Activated T-helper 17 cell treated with anti-CD3 and anti-CD28 coated beads, Interleukin-2, amount 50 U/mL, for 72 hours (primary cell): ENCODE data around the gene TBX1. TPM values are rescaled to one million over a fixed set of nuclear protein-coding genes. Genes with fewer than 3 reads are reported as not detected.

Source experiments
- ATAC-seq: fragments of 150-1000 bp; cut with Tn5 transposase; replicated peaks from 2 replicates; pipeline ENCODE4 v1.10.0; 2021; ENCODE audit warnings: mild to moderate bottlenecking, moderate library complexity
- H3K27ac Mint-ChIP-seq: one replicate; pipeline ENCODE4 v1.8.0; 2022; ENCODE audit warnings: mixed read lengths
- H3K27me3 Mint-ChIP-seq: one replicate; pipeline ENCODE4 v1.8.0; 2022; ENCODE audit warnings: mixed read lengths
- H3K36me3 Mint-ChIP-seq: one replicate; pipeline ENCODE4 v1.8.0; 2022; ENCODE audit warnings: low read depth, mild to moderate bottlenecking, mixed read lengths
- H3K4me1 Mint-ChIP-seq: one replicate; pipeline ENCODE4 v1.8.0; 2022; ENCODE audit warnings: mixed read lengths
- H3K4me3 Mint-ChIP-seq: one replicate; pipeline ENCODE4 v1.8.0; 2022; ENCODE audit warnings: mild to moderate bottlenecking, mixed read lengths
- H3K9me3 Mint-ChIP-seq: one replicate; pipeline ENCODE4 v1.8.0; 2022; ENCODE audit warnings: mixed read lengths
- total RNA-seq, 2 donors: library from RNA; stranded (reverse); gene quantifications; one replicate each; pipeline ENCODE4 v1.2.3, GENCODE V29; 2022

TBX1 gene
- total RNA-seq, 2 donors from 2014 or later: not detected

GRCh38 chr22:19806213-19807160, 45.9 kb downstream of the TBX1 start:
- H3K4me3 Mint-ChIP-seq: no peak overlapping the region
- H3K36me3 Mint-ChIP-seq: peaks cover 6% of the 10 kb centered on the region
- no peak overlapping the region for H3K27ac Mint-ChIP-seq
- H3K27me3 Mint-ChIP-seq: no peaks in the 10 kb centered on the region
- no peak for ATAC-seq
- H3K9me3 Mint-ChIP-seq: no peaks in the 10 kb centered on the region
- H3K4me1 Mint-ChIP-seq: no peaks in the 10 kb centered on the region

DNA sequence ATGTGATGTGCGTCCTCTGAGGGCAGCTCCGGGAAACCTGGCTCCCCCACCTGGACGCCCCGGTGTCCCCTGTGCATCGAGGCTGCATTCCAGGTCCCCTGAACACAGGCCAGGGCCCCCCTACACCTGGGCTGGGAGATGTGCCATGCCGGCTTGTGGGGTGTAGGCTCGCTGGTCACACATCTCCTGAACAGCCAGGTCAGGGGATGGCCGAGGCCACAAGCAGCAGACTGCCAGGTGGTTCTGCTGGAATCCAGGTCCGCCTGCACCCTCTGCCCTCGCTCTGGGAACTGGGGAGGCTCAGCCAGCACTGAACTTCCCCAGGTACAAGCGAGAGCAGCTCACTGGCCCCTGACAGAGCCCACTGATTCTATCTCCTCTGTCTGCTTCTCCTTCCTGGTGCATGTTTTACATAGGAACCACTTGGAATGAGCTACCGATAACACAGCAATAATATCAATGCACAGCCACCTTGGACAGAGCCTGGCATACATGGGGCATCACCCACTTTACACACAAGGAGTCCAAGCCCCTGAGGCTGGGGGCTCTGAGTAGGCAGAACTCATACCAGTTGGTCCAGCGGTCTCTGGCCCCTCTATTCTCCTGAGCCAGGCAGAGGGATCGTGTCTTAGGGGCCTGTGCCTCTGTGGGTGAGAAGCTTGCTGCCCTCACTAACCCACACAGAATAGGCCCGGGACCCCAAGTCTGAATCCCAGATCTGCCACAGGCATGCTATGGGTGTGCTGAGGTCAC, 46.8 kb downstream of the TBX1 start:
- Mint-ChIP-seq H3K36me3 (peaks cover 4% of the 10 kb centered on the region), H3K4me3 (no peak overlapping the region), H3K9me3 (no peaks in the 10 kb centered on the region)

GRCh38 chr22:19807914-19808872, 47.6 kb downstream of the TBX1 start:
- H3K27me3 Mint-ChIP-seq: no peaks in the 10 kb centered on the region
- no peak overlapping the region for H3K27ac Mint-ChIP-seq
- no peaks in the 10 kb centered on the region for H3K4me1 Mint-ChIP-seq
- H3K36me3 Mint-ChIP-seq: peaks cover 9% of the 10 kb centered on the region
- no peak for ATAC-seq
- H3K4me3 Mint-ChIP-seq: no peak overlapping the region
- H3K9me3 Mint-ChIP-seq: no peaks in the 10 kb centered on the region

More for the DNA sequence above, 46.8 kb downstream of the TBX1 start:
- Mint-ChIP-seq H3K4me1 (no peaks in the 10 kb centered on the region), H3K27me3 (no peaks in the 10 kb centered on the region), H3K27ac (no peak overlapping the region)
- ATAC-seq: no peak

DNA sequence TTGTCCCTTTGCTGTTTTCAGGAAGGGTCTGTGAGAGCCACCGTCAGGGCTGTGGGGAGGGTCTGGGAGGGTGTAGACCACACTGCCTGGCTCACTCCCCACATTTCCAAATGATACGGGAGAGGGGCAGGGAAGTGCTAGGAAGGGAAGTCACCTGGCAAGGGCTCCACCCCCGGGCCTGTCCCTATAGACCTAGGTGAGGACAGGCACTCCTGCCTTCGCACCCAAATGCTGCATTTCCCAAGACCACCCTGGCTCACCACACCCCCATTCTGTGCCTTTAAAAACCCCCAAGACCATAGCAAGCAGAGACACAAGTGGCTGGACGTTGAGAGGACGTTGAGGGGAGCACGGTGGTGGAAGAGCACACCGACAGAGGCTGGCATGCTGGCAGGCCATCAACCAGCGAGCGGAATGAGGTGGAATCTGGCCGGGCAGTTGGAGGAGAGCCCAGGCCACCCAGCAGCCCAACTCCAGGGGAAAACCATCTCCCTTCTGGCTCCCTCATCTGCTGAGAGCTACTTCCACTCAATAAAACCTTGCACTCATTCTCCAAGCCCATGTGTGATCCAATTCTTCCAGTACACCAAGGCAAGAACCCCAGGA, 48.4 kb downstream of the TBX1 start:
- ATAC-seq: no peak
- no peaks in the 10 kb centered on the region for H3K4me1 Mint-ChIP-seq
- no peaks in the 10 kb centered on the region for H3K27me3 Mint-ChIP-seq
- H3K4me3 Mint-ChIP-seq: no peak overlapping the region
- H3K9me3 Mint-ChIP-seq: no peaks in the 10 kb centered on the region
- H3K27ac Mint-ChIP-seq: no peak overlapping the region
- peaks cover 9% of the 10 kb centered on the region for H3K36me3 Mint-ChIP-seq

GRCh38 chr22:19809741-19810140, 49.2 kb downstream of the TBX1 start:
- Mint-ChIP-seq H3K4me1 (no peaks in the 10 kb centered on the region), H3K9me3 (no peaks in the 10 kb centered on the region), H3K4me3 (no peak overlapping the region), H3K27me3 (no peaks in the 10 kb centered on the region), H3K27ac (no peak overlapping the region), H3K36me3 (peaks cover 9% of the 10 kb centered on the region)
- no peak for ATAC-seq

DNA sequence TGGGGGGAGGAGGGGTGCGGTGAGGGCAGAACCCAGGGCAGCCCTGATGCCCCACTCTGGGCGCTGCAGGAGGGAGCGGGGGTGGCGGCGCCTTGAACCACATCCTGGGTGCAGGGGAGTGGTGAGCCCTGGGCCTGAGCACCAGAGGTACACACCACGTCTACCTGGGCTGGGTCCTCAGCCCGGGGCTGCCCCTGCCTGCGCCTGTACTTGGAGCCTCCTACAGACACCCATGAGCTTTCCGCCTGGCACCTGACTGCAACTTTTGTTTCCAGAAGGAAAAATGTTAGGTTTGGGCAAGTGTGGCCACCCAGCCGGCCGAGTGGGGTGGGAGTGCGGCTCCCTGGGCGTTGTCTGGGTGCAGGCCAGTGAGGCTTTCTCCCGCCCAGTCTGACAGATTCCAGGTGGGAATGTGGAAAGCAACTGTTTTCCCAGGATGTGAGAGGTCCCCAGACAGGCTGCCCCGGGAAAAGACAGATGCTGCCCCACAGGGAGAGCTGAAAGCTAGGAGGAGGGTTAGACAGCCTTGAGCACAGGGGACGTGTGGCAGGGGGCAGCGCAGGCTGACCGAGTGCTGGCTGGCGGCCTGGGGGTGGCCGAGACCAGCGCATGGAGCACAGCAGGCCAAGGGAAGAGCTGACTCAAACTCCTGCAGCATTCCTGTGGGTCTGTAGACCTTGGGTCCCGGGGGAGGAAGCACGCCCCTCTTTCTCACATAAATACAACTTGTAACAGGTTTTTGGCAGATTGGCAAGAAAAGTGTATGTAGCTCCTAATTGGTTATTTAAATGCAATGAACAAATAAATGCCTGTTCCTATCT, 50.0 kb downstream of the TBX1 start:
- Mint-ChIP-seq H3K27ac (no peak overlapping the region), H3K4me1 (no peaks in the 10 kb centered on the region), H3K27me3 (no peaks in the 10 kb centered on the region), H3K36me3 (peaks cover 9% of the 10 kb centered on the region), H3K9me3 (no peaks in the 10 kb centered on the region), H3K4me3 (no peak overlapping the region)
- ATAC-seq: no peak

DNA sequence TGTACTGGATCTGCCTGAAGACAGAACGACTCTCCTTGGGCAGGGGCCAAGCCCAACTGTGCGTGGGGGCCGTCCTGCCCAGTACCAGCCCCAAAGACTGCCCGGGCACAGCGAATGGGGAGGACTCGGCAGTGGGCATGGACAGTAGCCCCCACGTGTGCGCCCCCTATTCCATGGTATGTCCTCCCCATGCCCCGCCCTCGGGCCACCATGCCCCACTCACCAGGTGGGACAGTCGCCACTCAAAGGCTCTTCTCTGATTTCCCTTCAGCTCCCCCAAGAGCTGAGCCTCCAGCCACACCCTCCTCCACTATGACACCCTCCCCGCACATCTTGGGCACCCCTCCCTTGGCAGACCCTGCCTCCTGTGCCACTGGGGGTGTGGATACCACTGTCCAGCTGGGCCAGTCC, 50.6 kb downstream of the TBX1 start:
- H3K27me3 Mint-ChIP-seq: no peaks in the 10 kb centered on the region
- no peak for ATAC-seq
- H3K4me1 Mint-ChIP-seq: no peaks in the 10 kb centered on the region
- H3K36me3 Mint-ChIP-seq: peaks cover 9% of the 10 kb centered on the region
- no peak overlapping the region for H3K4me3 Mint-ChIP-seq
- no peaks in the 10 kb centered on the region for H3K9me3 Mint-ChIP-seq
- H3K27ac Mint-ChIP-seq: no peak overlapping the region

DNA sequence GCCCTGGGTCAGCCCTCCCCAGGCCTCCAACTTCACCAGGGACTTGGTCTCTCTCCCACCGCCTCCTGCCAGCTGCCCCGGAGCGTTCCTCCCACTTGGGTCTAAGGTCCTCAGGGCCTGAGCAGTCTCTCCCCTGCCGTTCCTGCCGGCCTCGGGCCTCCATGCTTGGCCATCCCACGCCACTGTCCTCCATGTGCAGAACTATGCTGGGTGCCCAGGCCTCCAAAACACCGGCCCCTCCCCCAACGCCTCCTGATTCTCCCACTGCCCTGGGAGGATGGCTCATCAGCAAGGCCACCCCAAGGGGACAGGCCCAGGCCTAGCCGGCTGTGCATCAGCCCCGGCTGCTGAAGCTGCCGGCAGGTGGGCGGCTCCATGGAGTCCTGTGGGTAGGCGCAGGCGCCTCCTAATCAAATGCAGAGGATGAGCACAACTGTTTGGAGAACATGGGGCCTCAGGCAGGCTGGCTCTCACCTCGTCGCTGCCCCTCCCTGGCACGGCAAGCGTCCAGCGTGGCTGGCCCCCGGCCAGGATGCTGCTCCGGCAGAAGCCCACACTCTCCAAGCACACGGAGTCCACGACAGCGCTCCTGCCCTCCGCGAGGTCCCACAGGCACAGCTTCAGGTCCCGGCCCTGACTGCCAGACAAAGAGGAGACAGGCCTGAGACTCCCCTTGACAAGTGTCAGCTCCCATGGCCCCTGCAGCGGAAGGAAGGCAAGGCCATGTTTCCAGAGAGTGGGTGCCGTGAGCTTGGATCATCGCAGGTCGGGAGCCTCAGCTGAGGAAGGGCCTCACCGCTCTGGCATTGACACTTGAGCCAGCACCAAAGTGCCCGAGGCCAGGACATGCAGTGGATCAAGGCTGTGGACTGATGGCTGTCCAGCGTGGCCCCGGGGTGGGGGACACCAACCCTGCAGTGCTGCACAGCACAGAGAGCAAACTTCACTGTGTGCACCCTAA, 51.5 kb downstream of the TBX1 start:
- no peaks in the 10 kb centered on the region for H3K9me3 Mint-ChIP-seq
- peaks cover 9% of the 10 kb centered on the region for H3K36me3 Mint-ChIP-seq
- no peaks in the 10 kb centered on the region for H3K27me3 Mint-ChIP-seq
- no peak overlapping the region for H3K4me3 Mint-ChIP-seq
- no peak overlapping the region for H3K27ac Mint-ChIP-seq
- ATAC-seq: no peak
- H3K4me1 Mint-ChIP-seq: no peaks in the 10 kb centered on the region

GRCh38 chr22:19812910-19813309, 52.3 kb downstream of the TBX1 start:
- H3K4me1 Mint-ChIP-seq: no peaks in the 10 kb centered on the region
- H3K27me3 Mint-ChIP-seq: no peaks in the 10 kb centered on the region
- no peaks in the 10 kb centered on the region for H3K9me3 Mint-ChIP-seq
- ATAC-seq: no peak
- H3K36me3 Mint-ChIP-seq: peaks cover 9% of the 10 kb centered on the region
- no peak overlapping the region for H3K4me3 Mint-ChIP-seq
- H3K27ac Mint-ChIP-seq: no peak overlapping the region

DNA sequence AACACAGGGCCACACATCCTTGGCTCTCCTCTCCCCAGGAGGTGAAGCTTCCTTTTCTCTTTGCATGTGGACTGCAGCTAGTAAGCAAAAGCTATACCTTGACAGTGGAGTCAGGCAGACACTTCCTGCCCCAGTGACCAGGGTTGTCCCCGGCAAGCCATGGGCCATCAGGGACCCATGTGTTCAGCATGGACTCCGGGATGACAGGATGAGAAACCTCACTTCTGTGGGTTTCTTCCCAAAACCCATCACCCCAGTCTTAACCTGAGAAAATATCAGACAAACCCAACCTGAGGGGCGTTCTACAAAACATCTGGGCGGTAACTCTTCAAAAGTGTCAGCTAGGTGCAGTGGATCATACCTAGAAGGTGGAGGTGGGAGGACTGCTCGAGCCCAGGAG, 53.9 kb downstream of the TBX1 start:
- H3K36me3 Mint-ChIP-seq: peaks cover 9% of the 10 kb centered on the region
- no peaks in the 10 kb centered on the region for H3K9me3 Mint-ChIP-seq
- no peak overlapping the region for H3K27ac Mint-ChIP-seq
- H3K4me3 Mint-ChIP-seq: no peak overlapping the region
- ATAC-seq: no peak
- H3K4me1 Mint-ChIP-seq: no peaks in the 10 kb centered on the region
- no peaks in the 10 kb centered on the region for H3K27me3 Mint-ChIP-seq

DNA sequence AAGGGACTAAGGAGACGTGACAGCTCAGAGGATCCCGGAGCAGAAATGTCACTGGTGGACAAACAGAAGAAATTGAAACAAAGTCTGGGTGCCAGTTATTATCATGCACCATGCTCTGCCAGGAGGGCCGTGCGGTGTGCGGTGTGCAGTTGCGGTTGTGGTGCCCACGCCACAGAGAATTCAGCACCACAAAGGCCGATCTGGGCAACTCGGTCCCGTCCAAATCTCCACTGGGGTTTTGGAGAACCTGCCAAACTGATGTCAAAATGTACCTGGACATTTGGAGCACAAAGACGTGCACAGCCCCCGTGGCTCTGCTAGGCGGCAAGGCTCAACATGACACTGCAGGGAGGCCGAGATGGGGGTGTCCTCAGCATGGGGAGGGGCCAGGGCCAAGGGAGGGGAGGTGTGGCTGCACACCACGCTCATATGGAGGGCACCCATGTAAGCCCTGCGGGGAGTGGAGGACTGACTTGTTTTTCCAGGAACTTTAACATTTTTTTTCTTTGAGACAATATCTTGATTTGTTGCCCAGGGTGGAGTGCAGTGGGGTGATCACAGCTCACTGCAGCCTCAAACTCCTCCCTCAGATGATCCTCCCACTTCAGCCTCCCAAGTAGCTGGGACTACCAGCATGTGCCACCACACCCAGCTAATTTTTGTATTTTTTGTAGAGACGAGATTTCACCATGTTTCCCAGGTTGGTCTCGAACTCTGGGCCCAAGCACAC, 54.7 kb downstream of the TBX1 start:
- Mint-ChIP-seq H3K27ac (no peak overlapping the region), H3K4me3 (no peak overlapping the region), H3K9me3 (no peaks in the 10 kb centered on the region), H3K27me3 (no peaks in the 10 kb centered on the region), H3K36me3 (peaks cover 9% of the 10 kb centered on the region), H3K4me1 (no peaks in the 10 kb centered on the region)
- ATAC-seq: no peak

- Mint-ChIP-seq H3K36me3 (peaks cover 9% of the 10 kb centered on the region), H3K27me3 (no peaks in the 10 kb centered on the region), H3K4me1 (no peaks in the 10 kb centered on the region), H3K4me3 (no peak overlapping the region), H3K9me3 (no peaks in the 10 kb centered on the region), H3K27ac (no peak overlapping the region)
- no peak for ATAC-seq
Measured at GRCh38 chr22:19815823-19816290, 55.3 kb downstream of the TBX1 start.
